Epithelial cell of proximal tubule (primary cell): ENCODE measurements around the gene MRPL28. TPM values are rescaled to one million over a fixed set of nuclear protein-coding genes. Genes with fewer than 3 reads are reported as not detected.
"Not testable (repeated sequence)": the region's sequence is repeated elsewhere in the genome, so short reads cannot be mapped to it uniquely, and the experiment has no call there.

Experiments
- DNase-seq: peaks from one replicate; pipeline ENCODE4 v3.0.0-alpha.2; 2011; ENCODE audit warnings: low read depth
- H3K4me3 ChIP-seq: 2 replicates; pipeline ENCODE4 v1.5.1; 2011; ENCODE audit warnings: low read depth, mild to moderate bottlenecking, low read length
- CTCF ChIP-seq: conservative IDR thresholded peaks from 2 replicates; pipeline ENCODE4 v1.5.1; 2012; ENCODE audit warnings: low read depth, mild to moderate bottlenecking, low read length
- total RNA-seq: library from RNA; depleted of rRNA; stranded (reverse); fragments of >200 nt; gene quantifications from 2 replicates; pipeline ENCODE4 v1.2.3, GENCODE V29; 2015

MRPL28 gene
- total RNA-seq, 1 donor from 2014 or later = 188 TPM

GRCh38 chr16:380762-381011, 10.3 kb upstream of the MRPL28 start:
- no peak for DNase-seq
- H3K4me3 ChIP-seq = peak overlapping the region; percentile 94
- TF ChIP-seq CTCF = no peak

- TF ChIP-seq CTCF = no peak
- DNase-seq = no peak
- peak overlapping the region; percentile 94 for H3K4me3 ChIP-seq
Observed at GRCh38 chr16:379961-380761, 9.8 kb upstream of the MRPL28 start.

GRCh38 chr16:379183-379960, 9.0 kb upstream of the MRPL28 start:
- H3K4me3 ChIP-seq = no peak overlapping the region
- no peak for DNase-seq
- no peak for TF ChIP-seq CTCF

- H3K4me3 ChIP-seq = no peak overlapping the region
- DNase-seq = no peak
- TF ChIP-seq CTCF = no peak
Observed at GRCh38 chr16:378821-379182, 8.5 kb upstream of the MRPL28 start.

- not testable (repeated sequence) for DNase-seq, H3K4me3 ChIP-seq
Observed at GRCh38 chr16:378113-378820, 7.9 kb upstream of the MRPL28 start.

GRCh38 chr16:377419-377951, 7.1 kb upstream of the MRPL28 start:
- no peak overlapping the region for H3K4me3 ChIP-seq
- DNase-seq = no peak
- no peak for TF ChIP-seq CTCF

- H3K4me3 ChIP-seq = no peak overlapping the region
- TF ChIP-seq CTCF = no peak
Observed at GRCh38 chr16:376817-377418, 6.6 kb upstream of the MRPL28 start.

More at GRCh38 chr16:376817-377418, 6.6 kb upstream of the MRPL28 start:
- DNase-seq = no peak
